Astrocyte (in vitro differentiated cells and primary cell): ENCODE results near the gene GEMIN8. TPM values are rescaled to one million over a fixed set of nuclear protein-coding genes. Genes with fewer than 3 reads are reported as not detected.

Experiments
- DNase-seq: peaks from one replicate; pipeline ENCODE4 v3.0.0-alpha.2; 2010; ENCODE audit warnings: low read depth
- FAIRE-seq: peaks from 2 replicates; lab custom pipeline; 2011; peaks lifted over from hg19 to GRCh38; lab: Jason Lieb, UNC
- H2AFZ ChIP-seq: 2 replicates; pipeline ENCODE4 v1.6.0; 2012; ENCODE audit warnings: low read depth, low read length, inconsistent platforms
- H3K27ac ChIP-seq: 2 replicates; pipeline ENCODE4 v1.5.1; 2011; ENCODE audit warnings: low read depth, low read length, inconsistent platforms
- H3K27me3 ChIP-seq: 2 replicates; pipeline ENCODE4 v1.6.0; 2011; ENCODE audit warnings: low read length, inconsistent platforms; ENCODE audit not compliant: insufficient read depth
- H3K36me3 ChIP-seq: 2 replicates; pipeline ENCODE4 v1.5.1; 2011; ENCODE audit warnings: low read length, inconsistent platforms; ENCODE audit not compliant: insufficient read depth
- H3K4me1 ChIP-seq: 2 replicates; pipeline ENCODE4 v1.5.1; 2011; ENCODE audit warnings: low read length, inconsistent platforms; ENCODE audit not compliant: insufficient read depth
- H3K4me2 ChIP-seq: 2 replicates; pipeline ENCODE4 v1.6.0; 2012; ENCODE audit warnings: low read length, inconsistent platforms
- H3K4me3 ChIP-seq: 2 replicates; pipeline ENCODE4 v1.5.1; 2011; ENCODE audit warnings: low read depth, mild to moderate bottlenecking, low read length, inconsistent platforms; ENCODE audit not compliant: insufficient read depth
- H3K79me2 ChIP-seq: 2 replicates; pipeline ENCODE4 v1.6.0; 2012; ENCODE audit warnings: mild to moderate bottlenecking, low read length, inconsistent platforms; ENCODE audit not compliant: insufficient read depth
- H3K9ac ChIP-seq: 2 replicates; pipeline ENCODE4 v1.6.0; 2012; ENCODE audit warnings: mild to moderate bottlenecking, low read length, inconsistent platforms
- H3K9me3 ChIP-seq: 2 replicates; pipeline ENCODE4 v1.5.1; 2012; ENCODE audit warnings: low read depth, mild to moderate bottlenecking, low read length, inconsistent platforms; ENCODE audit not compliant: insufficient read depth
- H4K20me1 ChIP-seq: 2 replicates; pipeline ENCODE4 v1.6.0; 2012; ENCODE audit warnings: low read length, inconsistent platforms; ENCODE audit not compliant: insufficient read depth
- H3K27ac Mint-ChIP-seq: one replicate; pipeline ENCODE4 v1.8.0; 2021; ENCODE audit warnings: mild to moderate bottlenecking, mixed read lengths; ENCODE audit not compliant: unreplicated experiment
- H3K27me3 Mint-ChIP-seq: one replicate; pipeline ENCODE4 v1.8.0; 2021; ENCODE audit warnings: low read depth, mixed read lengths; ENCODE audit not compliant: unreplicated experiment
- H3K36me3 Mint-ChIP-seq: one replicate; pipeline ENCODE4 v1.8.0; 2021; ENCODE audit warnings: low read depth, mixed read lengths; ENCODE audit not compliant: unreplicated experiment
- H3K4me1 Mint-ChIP-seq: one replicate; pipeline ENCODE4 v1.8.0; 2021; ENCODE audit warnings: low read depth, mixed read lengths; ENCODE audit not compliant: unreplicated experiment
- H3K4me3 Mint-ChIP-seq: one replicate; pipeline ENCODE4 v1.8.0; 2021; ENCODE audit warnings: mild to moderate bottlenecking, moderate library complexity, mixed read lengths; ENCODE audit not compliant: unreplicated experiment
- H3K9me3 Mint-ChIP-seq: one replicate; pipeline ENCODE4 v1.8.0; 2021; ENCODE audit warnings: mild to moderate bottlenecking, mixed read lengths; ENCODE audit not compliant: unreplicated experiment
- EZH2 ChIP-seq: IDR thresholded peaks from 2 replicates; pipeline ENCODE4 v1.6.1; 2012; ENCODE audit warnings: mild to moderate bottlenecking, low read length, inconsistent platforms; ENCODE audit not compliant: insufficient read depth
- total RNA-seq: library from RNA; stranded (reverse); gene quantifications from 2 replicates; pipeline ENCODE4 v1.2.1, GENCODE V29; 2021
- TF ChIP-seq, protein P1 (sequence below): IDR thresholded peaks from 2 replicates; pipeline ENCODE4 v1.5.1; 2011; ENCODE audit warnings: low read depth, mild to moderate bottlenecking, inconsistent platforms, low read length, moderate library complexity; ENCODE audit not compliant: insufficient read depth

GEMIN8 gene
- total RNA-seq, 1 donor from 2014 or later = 10.5 TPM

DNA sequence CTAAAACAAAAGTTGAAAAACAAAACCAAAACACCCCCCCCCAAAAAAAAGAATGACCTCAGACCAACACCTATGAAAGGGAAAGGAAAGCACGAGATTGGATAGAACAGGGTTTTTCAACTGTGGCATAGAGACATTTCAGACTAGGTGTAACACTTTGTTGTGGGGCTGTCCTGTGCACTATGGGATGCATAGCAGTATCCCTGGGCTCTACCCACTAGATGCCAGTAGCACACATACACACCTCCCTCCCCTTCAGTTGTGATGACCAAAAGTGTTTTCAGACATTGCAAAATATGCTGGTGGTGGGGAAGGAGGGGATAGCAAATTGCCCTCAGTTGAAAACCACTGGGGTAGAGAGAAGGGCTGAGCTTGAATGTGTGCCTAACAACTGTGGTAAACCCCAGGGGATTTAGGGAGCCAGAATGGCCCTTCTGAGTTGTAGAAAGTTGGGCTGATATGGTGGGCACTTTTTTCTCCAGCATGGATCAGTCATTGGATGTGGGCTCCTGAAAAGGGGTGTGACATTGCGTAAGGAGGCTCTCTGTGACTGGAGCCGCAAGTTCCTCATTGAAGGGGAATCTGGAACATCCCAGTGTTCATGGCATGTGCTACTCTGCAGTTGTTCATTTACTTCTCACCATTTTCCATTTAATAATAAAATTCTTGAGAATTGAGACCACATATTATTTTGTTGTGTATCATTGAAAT, 8.8 kb upstream of the GEMIN8 start:
- no peaks in the 10 kb centered on the region for H3K4me1 Mint-ChIP-seq
- no peaks in the 10 kb centered on the region for H4K20me1 ChIP-seq

DNA sequence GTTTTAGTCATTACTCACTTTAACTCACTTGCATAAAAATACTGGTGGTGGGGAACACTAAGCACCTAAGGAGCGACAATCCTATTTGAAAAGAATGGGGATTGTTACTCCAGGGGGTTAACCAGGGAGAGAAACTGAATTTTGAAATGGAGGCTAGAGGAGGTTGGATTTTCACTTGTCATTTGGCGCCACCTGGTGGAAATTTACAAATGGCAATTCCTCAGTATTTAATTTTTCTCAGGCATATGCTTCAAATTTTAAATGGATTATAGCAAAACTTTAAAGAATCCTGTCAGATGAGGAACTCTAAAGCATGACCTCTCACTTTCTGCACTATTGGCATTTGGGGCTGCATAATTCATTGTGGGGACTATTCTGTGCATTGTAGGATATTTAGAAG, 2.7 kb upstream of the GEMIN8 start:
- peaks cover 9% of the 10 kb centered on the region for H3K4me1 Mint-ChIP-seq
- Histone ChIP-seq H3K4me3 (no peak overlapping the region), H3K9ac (no peak overlapping the region), H3K79me2 (no peaks in the 10 kb centered on the region), H3K4me1 (peaks cover 14% of the 10 kb centered on the region), H3K36me3 (no peaks in the 10 kb centered on the region), H2AFZ (peak overlapping the region; percentile 5), H3K9me3 (no peaks in the 10 kb centered on the region), H3K27me3 (no peaks in the 10 kb centered on the region), H4K20me1 (no peaks in the 10 kb centered on the region), H3K27ac (no peak overlapping the region), H3K4me2 (no peak overlapping the region)
- no peaks in the 10 kb centered on the region for H3K27me3 Mint-ChIP-seq
- no peaks in the 10 kb centered on the region for H3K36me3 Mint-ChIP-seq
- no peak overlapping the region for H3K4me3 Mint-ChIP-seq
- peak; percentile 98 for FAIRE-seq
- TF ChIP-seq, protein P1, sequence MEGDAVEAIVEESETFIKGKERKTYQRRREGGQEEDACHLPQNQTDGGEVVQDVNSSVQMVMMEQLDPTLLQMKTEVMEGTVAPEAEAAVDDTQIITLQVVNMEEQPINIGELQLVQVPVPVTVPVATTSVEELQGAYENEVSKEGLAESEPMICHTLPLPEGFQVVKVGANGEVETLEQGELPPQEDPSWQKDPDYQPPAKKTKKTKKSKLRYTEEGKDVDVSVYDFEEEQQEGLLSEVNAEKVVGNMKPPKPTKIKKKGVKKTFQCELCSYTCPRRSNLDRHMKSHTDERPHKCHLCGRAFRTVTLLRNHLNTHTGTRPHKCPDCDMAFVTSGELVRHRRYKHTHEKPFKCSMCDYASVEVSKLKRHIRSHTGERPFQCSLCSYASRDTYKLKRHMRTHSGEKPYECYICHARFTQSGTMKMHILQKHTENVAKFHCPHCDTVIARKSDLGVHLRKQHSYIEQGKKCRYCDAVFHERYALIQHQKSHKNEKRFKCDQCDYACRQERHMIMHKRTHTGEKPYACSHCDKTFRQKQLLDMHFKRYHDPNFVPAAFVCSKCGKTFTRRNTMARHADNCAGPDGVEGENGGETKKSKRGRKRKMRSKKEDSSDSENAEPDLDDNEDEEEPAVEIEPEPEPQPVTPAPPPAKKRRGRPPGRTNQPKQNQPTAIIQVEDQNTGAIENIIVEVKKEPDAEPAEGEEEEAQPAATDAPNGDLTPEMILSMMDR = peak; percentile 54
- no peak for TF ChIP-seq EZH2
- no peak overlapping the region for H3K27ac Mint-ChIP-seq
- H3K9me3 Mint-ChIP-seq = no peaks in the 10 kb centered on the region
- no peak for DNase-seq

More for the DNA sequence above, 8.8 kb upstream of the GEMIN8 start:
- H3K4me2 ChIP-seq = no peak overlapping the region
- Mint-ChIP-seq H3K36me3 (no peaks in the 10 kb centered on the region), H3K27me3 (no peaks in the 10 kb centered on the region), H3K9me3 (no peaks in the 10 kb centered on the region), H3K4me3 (no peak overlapping the region), H3K27ac (no peak overlapping the region)
- H3K4me1 ChIP-seq = no peaks in the 10 kb centered on the region
- no peaks in the 10 kb centered on the region for H3K27me3 ChIP-seq
- H3K4me3 ChIP-seq = no peak overlapping the region
- H2AFZ ChIP-seq = no peak overlapping the region
- peak; percentile 68 for FAIRE-seq
- no peak overlapping the region for H3K9ac ChIP-seq
- DNase-seq = no peak
- no peaks in the 10 kb centered on the region for H3K79me2 ChIP-seq
- H3K36me3 ChIP-seq = no peaks in the 10 kb centered on the region
- no peak for TF ChIP-seq EZH2
- TF ChIP-seq, protein P1 = no peak
- no peaks in the 10 kb centered on the region for H3K9me3 ChIP-seq
- H3K27ac ChIP-seq = no peak overlapping the region

DNA sequence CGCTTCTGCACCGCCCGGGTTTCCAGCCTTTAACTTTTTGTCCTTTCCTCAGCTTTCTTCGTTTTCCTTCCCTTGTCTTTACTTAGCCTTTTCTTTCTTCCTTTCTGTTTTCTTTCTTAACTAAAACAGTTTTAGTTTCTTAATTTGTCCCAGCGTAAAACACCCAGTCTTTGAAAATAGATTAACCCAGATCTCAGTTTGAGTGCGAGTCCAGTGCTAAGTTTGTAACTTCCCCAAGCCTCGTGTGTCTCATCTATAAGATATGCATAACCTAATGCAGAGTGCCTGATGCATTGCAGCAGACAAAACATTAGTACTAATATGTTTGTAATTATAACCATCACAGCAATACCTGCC, 460 bp upstream of the GEMIN8 start:
- H3K4me2 ChIP-seq = peak overlapping the region; percentile 86
- H3K27ac ChIP-seq = peak overlapping the region; percentile 90
- FAIRE-seq = no peak
- peaks cover 25% of the 10 kb centered on the region for H3K4me1 ChIP-seq
- no peaks in the 10 kb centered on the region for H3K79me2 ChIP-seq
- no peaks in the 10 kb centered on the region for H3K36me3 ChIP-seq
- no peaks in the 10 kb centered on the region for H3K27me3 Mint-ChIP-seq
- H3K4me1 Mint-ChIP-seq = peaks cover 15% of the 10 kb centered on the region
- no peaks in the 10 kb centered on the region for H3K9me3 Mint-ChIP-seq
- peak overlapping the region; percentile 96 for H3K9ac ChIP-seq
- no peak for TF ChIP-seq EZH2
- TF ChIP-seq, protein P1 = no peak
- H2AFZ ChIP-seq = no peak overlapping the region
- peak overlapping the region; percentile 95 for H3K4me3 Mint-ChIP-seq
- DNase-seq = peak; percentile 49
- H3K4me3 ChIP-seq = peak overlapping the region; percentile 70
- H3K9me3 ChIP-seq = no peaks in the 10 kb centered on the region
- no peaks in the 10 kb centered on the region for H3K27me3 ChIP-seq
- peak overlapping the region; percentile 95 for H3K27ac Mint-ChIP-seq
- no peaks in the 10 kb centered on the region for H3K36me3 Mint-ChIP-seq
- H4K20me1 ChIP-seq = no peaks in the 10 kb centered on the region
